KMS-11 (cell line): Measurements from ENCODE around the gene CYP4Z1.
"Not testable (repeated sequence)": the region's sequence is repeated elsewhere in the genome, so short reads cannot be mapped to it uniquely, and the experiment has no call there.

ENCODE experiments used
- H2AFZ ChIP-seq: fragments of 200-600 bp; sonication (generic); 2 replicates; pipeline ENCODE4 v1.6.1; 2016; ENCODE audit warnings: antibody characterized with exemption, mixed run types, low read depth
- H3K27ac ChIP-seq: fragments of 200-600 bp; sonication (generic); 2 replicates; pipeline ENCODE4 v1.6.1; 2016; ENCODE audit warnings: mild to moderate bottlenecking, mixed run types
- H3K27me3 ChIP-seq: fragments of 200-600 bp; sonication (generic); 2 replicates; pipeline ENCODE4 v1.6.1; 2017; ENCODE audit warnings: mild to moderate bottlenecking, low read depth, mixed run types, moderate library complexity; ENCODE audit not compliant: insufficient read depth
- H3K36me3 ChIP-seq: fragments of 200-600 bp; sonication (generic); 2 replicates; pipeline ENCODE4 v1.6.1; 2017; ENCODE audit warnings: mild to moderate bottlenecking, mixed run types; ENCODE audit not compliant: insufficient read depth
- H3K4me1 ChIP-seq: fragments of 200-600 bp; sonication (generic); 2 replicates; pipeline ENCODE4 v1.6.1; 2016; ENCODE audit warnings: mild to moderate bottlenecking, low read depth, mixed run types; ENCODE audit not compliant: poor library complexity, severe bottlenecking
- H3K4me2 ChIP-seq: fragments of 200-600 bp; sonication (generic); 2 replicates; pipeline ENCODE4 v1.7.0; 2016; ENCODE audit warnings: mild to moderate bottlenecking, mixed run types
- H3K4me3 ChIP-seq: fragments of 200-600 bp; sonication (generic); IDR thresholded peaks from 2 replicates; pipeline ENCODE4 v1.6.1; 2017; ENCODE audit warnings: low read depth, low read length, mixed read lengths; ENCODE audit not compliant: insufficient read depth
- H3K79me2 ChIP-seq: fragments of 200-600 bp; sonication (generic); 2 replicates; pipeline ENCODE4 v1.6.1; 2016; ENCODE audit warnings: low read depth, mixed run types; ENCODE audit not compliant: insufficient read depth
- H3K9ac ChIP-seq: fragments of 200-600 bp; sonication (generic); 2 replicates; pipeline ENCODE4 v1.6.1; 2016; ENCODE audit warnings: mild to moderate bottlenecking, mixed run types
- H4K20me1 ChIP-seq: fragments of 200-600 bp; sonication (generic); 2 replicates; pipeline ENCODE4 v1.6.1; 2016; ENCODE audit warnings: mild to moderate bottlenecking, mixed run types; ENCODE audit not compliant: insufficient read depth
- CTCF ChIP-seq: fragments of 200-600 bp; sonication (generic); conservative IDR thresholded peaks from 2 replicates; pipeline ENCODE4 v1.6.1; 2017; ENCODE audit warnings: low read depth, mild to moderate bottlenecking, antibody characterized with exemption, low read length, moderate library complexity, mixed read lengths

The CYP4Z1 gene

DNA sequence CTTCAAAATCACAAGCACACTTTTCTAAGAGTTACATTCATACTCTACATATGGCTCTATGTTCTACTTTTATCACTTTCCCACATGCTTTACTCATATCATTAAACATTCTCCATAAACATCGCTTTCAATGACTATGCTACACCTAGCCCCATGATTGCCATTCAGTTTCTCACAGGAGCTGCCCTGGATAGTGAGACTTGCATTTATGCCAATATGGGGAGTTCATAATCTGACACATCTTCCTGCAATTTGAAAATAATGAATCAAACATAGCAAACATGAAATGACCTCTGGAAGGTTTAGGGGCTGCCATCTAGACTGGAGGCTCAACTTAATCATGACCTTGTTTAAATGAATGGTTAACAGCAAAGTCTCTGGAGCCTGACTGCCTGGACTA lies 61.2 kb downstream of the CYP4Z1 start:
- Histone ChIP-seq H3K4me2 (no peak overlapping the region), H3K27ac (no peak overlapping the region), H3K4me1 (no peaks in the 10 kb centered on the region), H3K36me3 (no peaks in the 10 kb centered on the region), H3K79me2 (no peaks in the 10 kb centered on the region), H3K9ac (no peak overlapping the region), H4K20me1 (no peaks in the 10 kb centered on the region), H2AFZ (no peak overlapping the region), H3K4me3 (no peak overlapping the region), H3K27me3 (no peaks in the 10 kb centered on the region)
- no peak for TF ChIP-seq CTCF

DNA sequence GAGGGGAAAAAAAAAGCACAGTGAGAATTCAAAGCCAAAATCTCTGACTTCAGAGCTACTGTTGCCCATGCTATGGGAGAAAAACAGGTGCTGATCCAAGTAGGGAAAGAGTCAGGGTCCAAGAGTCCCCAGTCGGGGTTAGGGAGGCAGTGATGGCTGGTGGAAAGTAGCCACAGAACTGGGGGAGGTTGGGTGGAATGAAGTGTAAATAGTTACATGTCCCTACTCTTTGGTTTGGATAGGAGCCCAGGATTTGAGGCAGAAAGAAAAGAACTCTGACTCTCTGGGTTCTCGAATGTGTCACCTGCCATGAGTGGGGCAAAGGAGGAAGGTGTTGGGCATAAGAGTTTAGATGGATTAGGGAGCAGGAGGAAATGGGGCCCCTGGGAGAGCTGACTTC lies 61.8 kb downstream of the CYP4Z1 start:
- not testable (repeated sequence) for H3K4me1 ChIP-seq, H3K4me3 ChIP-seq, H3K9ac ChIP-seq, H3K27me3 ChIP-seq, H4K20me1 ChIP-seq, H3K79me2 ChIP-seq, H3K4me2 ChIP-seq, H3K36me3 ChIP-seq, H3K27ac ChIP-seq, H2AFZ ChIP-seq

GRCh38 chr1:47129489-47130230 lies 62.6 kb downstream of the CYP4Z1 start:
- not testable (repeated sequence) for H3K9ac ChIP-seq, H3K4me2 ChIP-seq, H2AFZ ChIP-seq, H3K27me3 ChIP-seq, H3K4me3 ChIP-seq, H3K36me3 ChIP-seq, H3K27ac ChIP-seq, H4K20me1 ChIP-seq, H3K4me1 ChIP-seq, H3K79me2 ChIP-seq

DNA sequence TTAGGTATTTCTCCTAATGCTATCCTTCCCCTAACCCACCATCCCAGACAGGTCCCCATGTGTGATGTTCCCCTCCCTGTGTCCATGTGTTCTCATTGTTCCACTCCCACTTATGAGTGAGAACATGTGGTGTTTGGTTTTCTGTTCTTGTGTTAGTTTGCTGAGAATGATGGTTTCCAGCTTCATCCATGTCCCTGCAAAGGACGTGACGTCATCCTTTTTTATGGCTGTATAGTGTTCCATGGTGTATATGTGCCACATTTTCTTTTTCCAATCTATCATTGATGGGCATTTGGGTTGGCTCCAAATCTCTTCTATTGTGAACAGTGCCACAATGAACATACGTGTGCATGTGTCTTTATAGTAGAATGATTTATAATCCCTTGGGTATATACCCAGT lies 65.6 kb downstream of the CYP4Z1 start:
- H2AFZ ChIP-seq, H3K4me2 ChIP-seq, H4K20me1 ChIP-seq, H3K27me3 ChIP-seq, H3K4me1 ChIP-seq, H3K27ac ChIP-seq, H3K36me3 ChIP-seq, H3K4me3 ChIP-seq, H3K9ac ChIP-seq, H3K79me2 ChIP-seq: not testable (repeated sequence)

GRCh38 chr1:47137198-47137597 lies 70.2 kb downstream of the CYP4Z1 start, which contains the start of gene CYP4A22:
TSS of gene CYP4A22 (plus strand) at chr1:47137441. CDS start at chr1:47137486, 45 bp downstream.
- no peaks in the 10 kb centered on the region for H4K20me1 ChIP-seq
- no peaks in the 10 kb centered on the region for H3K27me3 ChIP-seq
- no peak within 1 kb of the TSS for H3K4me3 ChIP-seq
- H3K79me2 ChIP-seq = no peaks in the 10 kb centered on the region
- no peak within 1 kb of the TSS for H3K9ac ChIP-seq
- no peak for TF ChIP-seq CTCF
- no peak within 1 kb of the TSS for H2AFZ ChIP-seq
- no peak within 1 kb of the TSS for H3K4me2 ChIP-seq
- no peaks in the 10 kb centered on the region for H3K4me1 ChIP-seq
- no peaks in the 10 kb centered on the region for H3K36me3 ChIP-seq
- H3K27ac ChIP-seq = no peak within 1 kb of the TSS

DNA sequence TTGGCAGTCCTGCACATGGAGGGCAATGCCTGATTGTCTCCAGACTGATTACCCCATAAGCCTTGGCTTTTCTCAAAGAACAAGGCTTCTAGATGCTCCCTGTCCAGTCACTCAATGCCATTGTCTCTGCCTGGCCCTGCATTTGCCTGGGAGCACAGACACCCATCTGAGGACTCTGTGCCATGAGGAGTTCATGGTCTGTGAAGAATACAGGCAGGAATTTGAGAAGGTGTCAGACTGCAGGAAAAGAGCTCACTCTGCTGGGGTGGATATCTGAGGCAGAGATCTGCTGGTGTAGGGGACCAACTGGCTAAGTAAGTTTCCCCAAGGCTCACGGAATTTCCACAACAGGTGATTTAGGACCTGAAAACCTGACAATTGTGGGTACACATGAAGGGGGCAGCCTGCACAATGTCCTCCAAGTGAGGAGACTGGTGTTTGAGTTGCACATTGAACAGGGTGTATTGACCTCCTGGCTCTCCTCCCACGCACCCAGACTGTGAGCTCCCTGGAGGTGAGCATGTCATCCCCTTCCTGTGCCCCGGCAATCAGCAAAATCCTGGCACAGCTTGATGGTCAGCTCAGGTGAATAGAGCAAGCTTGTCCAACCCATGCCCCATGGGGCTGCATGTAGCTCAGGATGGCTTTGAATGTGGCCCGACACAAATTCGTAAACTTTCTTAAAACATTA lies 71.0 kb downstream of the CYP4Z1 start:
- Histone ChIP-seq H2AFZ (no peak overlapping the region), H3K36me3 (no peaks in the 10 kb centered on the region), H3K27ac (no peak overlapping the region), H3K4me1 (no peaks in the 10 kb centered on the region), H3K27me3 (no peaks in the 10 kb centered on the region), H3K4me2 (no peak overlapping the region), H3K79me2 (no peaks in the 10 kb centered on the region), H4K20me1 (no peaks in the 10 kb centered on the region), H3K9ac (no peak overlapping the region), H3K4me3 (no peak overlapping the region)
- TF ChIP-seq CTCF = no peak

DNA sequence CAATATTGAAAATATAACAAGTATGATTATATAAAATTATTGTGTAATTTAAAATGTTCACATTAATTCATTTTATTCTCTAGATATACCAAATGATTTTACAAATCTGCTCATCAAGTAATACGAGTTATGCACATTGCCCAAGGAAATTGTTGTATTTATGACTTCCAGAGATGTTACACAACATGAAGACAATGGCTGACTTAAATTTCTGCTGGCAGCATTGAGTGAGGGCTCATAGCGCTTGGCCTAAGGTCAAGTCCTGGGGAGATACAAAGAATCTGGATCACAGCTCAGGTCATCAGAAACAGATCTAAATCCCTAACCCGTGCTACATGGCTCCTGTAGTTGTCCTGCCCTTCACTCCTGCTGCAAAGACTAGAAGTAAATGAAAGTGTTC lies 73.3 kb downstream of the CYP4Z1 start:
- H2AFZ ChIP-seq, H3K4me3 ChIP-seq, H3K4me1 ChIP-seq, H3K9ac ChIP-seq, H3K27me3 ChIP-seq, H4K20me1 ChIP-seq, H3K36me3 ChIP-seq, H3K4me2 ChIP-seq, H3K27ac ChIP-seq, H3K79me2 ChIP-seq: not testable (repeated sequence)

DNA sequence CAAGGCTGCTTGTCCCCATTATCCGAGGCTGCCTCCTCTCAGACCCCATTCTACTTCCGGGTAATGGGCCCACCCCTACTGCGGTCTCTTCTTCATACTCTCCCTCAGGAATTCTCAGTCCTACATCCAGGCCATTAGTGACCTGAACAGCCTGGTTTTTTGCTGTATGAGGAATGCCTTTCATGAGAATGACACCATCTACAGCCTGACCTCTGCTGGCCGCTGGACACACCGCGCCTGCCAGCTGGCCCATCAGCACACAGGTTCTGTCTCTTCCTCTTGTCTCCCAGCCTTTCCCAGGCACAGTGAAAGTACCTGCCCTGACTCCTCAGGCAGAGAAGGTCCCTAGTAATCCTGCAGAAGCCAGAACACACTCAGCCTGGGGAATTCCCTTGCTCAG lies 76.6 kb downstream of the CYP4Z1 start:
- not testable (repeated sequence) for H3K4me3 ChIP-seq, H4K20me1 ChIP-seq, H3K4me1 ChIP-seq, H3K36me3 ChIP-seq, H3K9ac ChIP-seq, H3K4me2 ChIP-seq, H3K27ac ChIP-seq, H3K79me2 ChIP-seq, H3K27me3 ChIP-seq, H2AFZ ChIP-seq
